HEK293 (cell line): Measurements from ENCODE around the gene CACNA1G.

Source experiments
- ZNF138 ChIP-seq: fragments of 450-650 bp; formaldehyde crosslinking; IDR thresholded peaks from 2 replicates; pipeline ENCODE4 v1.5.1; 2016; ENCODE audit warnings: missing biosample characterization, missing genetic modification characterization, borderline replicate concordance
- ZNF23 ChIP-seq: fragments of 450-650 bp; formaldehyde crosslinking; IDR thresholded peaks from 2 replicates; pipeline ENCODE4 v1.5.1; 2016; ENCODE audit warnings: missing biosample characterization, missing genetic modification characterization, borderline replicate concordance
- ZNF239 ChIP-seq: fragments of 450-650 bp; formaldehyde crosslinking; IDR thresholded peaks from 2 replicates; pipeline ENCODE4 v1.5.1; 2016; ENCODE audit warnings: missing biosample characterization, missing genetic modification characterization
- ZNF274 ChIP-seq, 2 experiments: fragments of 200-500 bp in 1 of 2; fragments of 450-650 bp in 1 of 2; sonication (Bioruptor generic) in 1 of 2; formaldehyde crosslinking in 1 of 2; IDR thresholded peaks; 2 replicates each; pipeline versions ENCODE4 v1.5.1 to v1.6.1; 2014 to 2016; ENCODE audit warnings: borderline replicate concordance in 1 of 2, inconsistent platforms in 1 of 2, low read length in 1 of 2, missing biosample characterization in 1 of 2, missing genetic modification characterization in 1 of 2
- ZNF366 ChIP-seq: fragments of 450-650 bp; formaldehyde crosslinking; conservative IDR thresholded peaks from 2 replicates; pipeline ENCODE4 v1.5.1; 2016; ENCODE audit warnings: missing biosample characterization, missing genetic modification characterization
- ZNF426 ChIP-seq: fragments of 450-650 bp; formaldehyde crosslinking; IDR thresholded peaks from 2 replicates; pipeline ENCODE4 v1.5.1; 2017; ENCODE audit warnings: missing biosample characterization, missing genetic modification characterization, mild to moderate bottlenecking, inconsistent platforms, moderate library complexity
- ZNF626 ChIP-seq: fragments of 450-650 bp; sonication (Bioruptor Pico); formaldehyde crosslinking; IDR thresholded peaks from 2 replicates; pipeline ENCODE4 v1.5.1; 2018; ENCODE audit warnings: missing biosample characterization, missing genetic modification characterization, inconsistent platforms
- ZNF660 ChIP-seq: fragments of 450-650 bp; IDR thresholded peaks from 2 replicates; pipeline ENCODE4 v1.5.1; 2018; ENCODE audit warnings: missing biosample characterization, mild to moderate bottlenecking, missing genetic modification characterization
- ZNF830 ChIP-seq: fragments of 450-650 bp; IDR thresholded peaks from 2 replicates; pipeline ENCODE4 v1.5.0; 2018; ENCODE audit warnings: missing biosample characterization, missing genetic modification characterization, low read depth, mild to moderate bottlenecking, moderate library complexity
- TF ChIP-seq, protein P1 (sequence below): fragments of 450-650 bp; formaldehyde crosslinking; IDR thresholded peaks from 2 replicates; pipeline ENCODE4 v1.5.1; 2016; ENCODE audit warnings: missing biosample characterization, missing genetic modification characterization
- TF ChIP-seq, protein P2 (sequence below): fragments of 450-650 bp; formaldehyde crosslinking; IDR thresholded peaks from 2 replicates; pipeline ENCODE4 v1.5.1; 2016; ENCODE audit warnings: missing biosample characterization, missing genetic modification characterization, low read depth
- TF ChIP-seq, protein P3 (sequence below): sonication (generic); formaldehyde crosslinking; IDR thresholded peaks from 2 replicates; pipeline ENCODE4 v1.8.1; 2022; ENCODE audit warnings: mild to moderate bottlenecking, moderate library complexity, missing genetic modification reagents

DNA sequence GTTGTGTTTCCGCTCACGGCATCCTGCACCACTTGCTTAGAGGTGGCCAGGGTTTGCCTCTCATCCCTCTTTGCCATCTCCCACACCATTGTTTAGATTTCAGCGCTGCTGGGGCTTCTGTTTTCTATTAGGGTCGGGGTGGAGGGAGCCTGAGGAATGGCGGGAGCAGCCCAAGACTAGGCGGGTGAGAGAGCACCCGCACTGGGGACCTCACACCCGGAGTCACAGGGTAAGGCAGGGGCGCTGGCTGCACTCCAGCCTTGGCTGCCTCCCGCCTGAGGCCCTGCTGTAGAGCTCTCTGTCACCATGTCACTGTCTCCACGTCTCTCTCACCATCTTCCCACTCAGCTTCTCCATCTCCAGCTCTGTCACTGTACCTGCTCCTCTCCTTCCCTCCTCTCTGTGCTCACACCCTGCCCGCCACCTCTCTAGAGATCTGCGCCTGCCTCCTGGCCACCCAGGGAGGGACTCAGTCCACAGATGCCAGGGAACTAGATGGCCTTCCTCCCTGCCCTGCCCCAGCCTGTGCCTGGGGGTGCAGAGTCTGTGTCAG lies 41.4 kb downstream of the CACNA1G start:
- TF ChIP-seq ZNF23 (tag by site-specific recombination), result no peak
- TF ChIP-seq, protein P1, sequence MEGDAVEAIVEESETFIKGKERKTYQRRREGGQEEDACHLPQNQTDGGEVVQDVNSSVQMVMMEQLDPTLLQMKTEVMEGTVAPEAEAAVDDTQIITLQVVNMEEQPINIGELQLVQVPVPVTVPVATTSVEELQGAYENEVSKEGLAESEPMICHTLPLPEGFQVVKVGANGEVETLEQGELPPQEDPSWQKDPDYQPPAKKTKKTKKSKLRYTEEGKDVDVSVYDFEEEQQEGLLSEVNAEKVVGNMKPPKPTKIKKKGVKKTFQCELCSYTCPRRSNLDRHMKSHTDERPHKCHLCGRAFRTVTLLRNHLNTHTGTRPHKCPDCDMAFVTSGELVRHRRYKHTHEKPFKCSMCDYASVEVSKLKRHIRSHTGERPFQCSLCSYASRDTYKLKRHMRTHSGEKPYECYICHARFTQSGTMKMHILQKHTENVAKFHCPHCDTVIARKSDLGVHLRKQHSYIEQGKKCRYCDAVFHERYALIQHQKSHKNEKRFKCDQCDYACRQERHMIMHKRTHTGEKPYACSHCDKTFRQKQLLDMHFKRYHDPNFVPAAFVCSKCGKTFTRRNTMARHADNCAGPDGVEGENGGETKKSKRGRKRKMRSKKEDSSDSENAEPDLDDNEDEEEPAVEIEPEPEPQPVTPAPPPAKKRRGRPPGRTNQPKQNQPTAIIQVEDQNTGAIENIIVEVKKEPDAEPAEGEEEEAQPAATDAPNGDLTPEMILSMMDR (tag by site-specific recombination), result no peak
- TF ChIP-seq ZNF239 (tag by site-specific recombination), result no peak
- no peak for TF ChIP-seq ZNF366 (tag by site-specific recombination)
- TF ChIP-seq, protein P2, sequence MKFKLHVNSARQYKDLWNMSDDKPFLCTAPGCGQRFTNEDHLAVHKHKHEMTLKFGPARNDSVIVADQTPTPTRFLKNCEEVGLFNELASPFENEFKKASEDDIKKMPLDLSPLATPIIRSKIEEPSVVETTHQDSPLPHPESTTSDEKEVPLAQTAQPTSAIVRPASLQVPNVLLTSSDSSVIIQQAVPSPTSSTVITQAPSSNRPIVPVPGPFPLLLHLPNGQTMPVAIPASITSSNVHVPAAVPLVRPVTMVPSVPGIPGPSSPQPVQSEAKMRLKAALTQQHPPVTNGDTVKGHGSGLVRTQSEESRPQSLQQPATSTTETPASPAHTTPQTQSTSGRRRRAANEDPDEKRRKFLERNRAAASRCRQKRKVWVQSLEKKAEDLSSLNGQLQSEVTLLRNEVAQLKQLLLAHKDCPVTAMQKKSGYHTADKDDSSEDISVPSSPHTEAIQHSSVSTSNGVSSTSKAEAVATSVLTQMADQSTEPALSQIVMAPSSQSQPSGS (tag by site-specific recombination), result no peak
- TF ChIP-seq, protein P3, sequence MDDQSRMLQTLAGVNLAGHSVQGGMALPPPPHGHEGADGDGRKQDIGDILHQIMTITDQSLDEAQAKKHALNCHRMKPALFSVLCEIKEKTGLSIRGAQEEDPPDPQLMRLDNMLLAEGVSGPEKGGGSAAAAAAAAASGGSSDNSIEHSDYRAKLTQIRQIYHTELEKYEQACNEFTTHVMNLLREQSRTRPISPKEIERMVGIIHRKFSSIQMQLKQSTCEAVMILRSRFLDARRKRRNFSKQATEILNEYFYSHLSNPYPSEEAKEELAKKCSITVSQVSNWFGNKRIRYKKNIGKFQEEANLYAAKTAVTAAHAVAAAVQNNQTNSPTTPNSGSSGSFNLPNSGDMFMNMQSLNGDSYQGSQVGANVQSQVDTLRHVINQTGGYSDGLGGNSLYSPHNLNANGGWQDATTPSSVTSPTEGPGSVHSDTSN (CRISPR knock-in tag), result no peak
- TF ChIP-seq ZNF274 (IDR thresholded peaks at IDR 0.05; ENCODE audit: low read length), result no peak
- no peak for TF ChIP-seq ZNF274 (tag by site-specific recombination; IDR thresholded peaks at IDR 0.05; ENCODE audit: borderline replicate concordance)
- no peak for TF ChIP-seq ZNF830 (tag by site-specific recombination)
- no peak for TF ChIP-seq ZNF626 (tag by site-specific recombination)
- no peak for TF ChIP-seq ZNF426 (tag by site-specific recombination)
- TF ChIP-seq ZNF660, result no peak
- TF ChIP-seq ZNF138, result no peak
